Measurements from ENCODE around the gene SLPI. TPM values are rescaled to one million over a fixed set of nuclear protein-coding genes. Genes with fewer than 3 reads are reported as not detected.

Gene SLPI
- total RNA-seq, 6 donors from 2014 or later: 1,039 to 7,285 (median 2,025) TPM

- ATAC-seq (ENCODE audit: low FRiP score in 2 of 2) (no peak), DNase-seq (no peak)
- TF ChIP-seq EP300 (IDR thresholded peaks at IDR 0.05) (no peak), POLR2AphosphoS5 (IDR thresholded peaks at IDR 0.05) (no peak), POLR2A (IDR thresholded peaks at IDR 0.05) (no peak), CTCF (IDR thresholded peaks at IDR 0.05) (no peak)
- Histone ChIP-seq H3K27ac (no peak overlapping the region), H3K27me3 (no peaks in the 10 kb centered on the region), H3K4me1 (peaks cover 17 to 34% (median 25%) of the 10 kb centered on the region in 4 donors), H3K36me3 (no peaks in the 10 kb centered on the region), H3K9me3 (no peaks in the 10 kb centered on the region), H3K4me3 (no peak overlapping the region)
- 87 to 88% methylated on average over 7 of the region's 7 CpGs for WGBS, 2 donors
Observed at GRCh38 chr20:45257711-45258110, 3.3 kb upstream of the SLPI start.

GRCh38 chr20:45257161-45257560, 2.8 kb upstream of the SLPI start:
- TF ChIP-seq POLR2A (IDR thresholded peaks at IDR 0.05): no peak
- DNase-seq (no peak), ATAC-seq (ENCODE audit: low FRiP score in 2 of 2) (no peak)
- Histone ChIP-seq H3K36me3 (no peaks in the 10 kb centered on the region), H3K4me1 (peaks cover 20 to 40% (median 26%) of the 10 kb centered on the region in 4 donors), H3K4me3 (no peak overlapping the region), H3K9me3 (no peaks in the 10 kb centered on the region), H3K27ac (no peak overlapping the region), H3K27me3 (no peaks in the 10 kb centered on the region)
- 92 to 94% methylated on average over 3 of the region's 3 CpGs for WGBS, 2 donors

GRCh38 chr20:45253261-45253660, 1.1 kb downstream of the SLPI start:
- ATAC-seq (ENCODE audit: low FRiP score in 2 of 2) (no peak), DNase-seq (no peak)
- H3K27me3 ChIP-seq: no peaks in the 10 kb centered on the region
- H3K4me3 ChIP-seq: peak overlapping the region in 3 of 4 donors; percentile 45 to 55 (median 48)
- H3K4me1 ChIP-seq: peaks cover 20 to 59% (median 29%) of the 10 kb centered on the region in 4 donors
- H3K27ac ChIP-seq: peak overlapping the region in 3 of 4 donors; percentile 83
- no peaks in the 10 kb centered on the region for H3K9me3 ChIP-seq
- no peak for TF ChIP-seq EP300 (IDR thresholded peaks at IDR 0.05)
- TF ChIP-seq CTCF (IDR thresholded peaks at IDR 0.05): no peak
- TF ChIP-seq POLR2A (IDR thresholded peaks at IDR 0.05): no peak
- no peak for TF ChIP-seq POLR2AphosphoS5 (IDR thresholded peaks at IDR 0.05)
- no peaks in the 10 kb centered on the region for H3K36me3 ChIP-seq
- 70 to 86% methylated on average over 3 to 4 of the region's 4 CpGs for WGBS, 2 donors

GRCh38 chr20:45251884-45252560, 2.3 kb downstream of the SLPI start:
- H3K27me3 ChIP-seq: no peaks in the 10 kb centered on the region
- no peak for TF ChIP-seq EP300 (IDR thresholded peaks at IDR 0.05)
- TF ChIP-seq POLR2AphosphoS5 (IDR thresholded peaks at IDR 0.05): no peak
- TF ChIP-seq CTCF (IDR thresholded peaks at IDR 0.05): no peak
- no peak for TF ChIP-seq POLR2A (IDR thresholded peaks at IDR 0.05)
- H3K36me3 ChIP-seq: no peaks in the 10 kb centered on the region
- H3K4me3 ChIP-seq: peak overlapping the region in 3 of 4 donors; percentile 45 to 55 (median 48)
- no peak for DNase-seq
- H3K9me3 ChIP-seq: no peaks in the 10 kb centered on the region
- peaks cover 20 to 66% (median 30%) of the 10 kb centered on the region in 4 donors for H3K4me1 ChIP-seq
- no peak for ATAC-seq (ENCODE audit: low FRiP score in 2 of 2)
- WGBS, 2 donors: 21 to 28% methylated on average over 5 of the region's 5 CpGs
- peak overlapping the region in 3 of 4 donors; percentile 83 for H3K27ac ChIP-seq

GRCh38 chr20:45248609-45249008, 5.8 kb downstream of the SLPI start:
- H3K9me3 ChIP-seq: no peaks in the 10 kb centered on the region
- no peak overlapping the region for H3K27ac ChIP-seq
- TF ChIP-seq EP300 (IDR thresholded peaks at IDR 0.05): no peak
- TF ChIP-seq POLR2AphosphoS5 (IDR thresholded peaks at IDR 0.05): no peak
- TF ChIP-seq CTCF (IDR thresholded peaks at IDR 0.05): no peak
- TF ChIP-seq POLR2A (IDR thresholded peaks at IDR 0.05): no peak
- no peak for DNase-seq
- no peak for ATAC-seq (ENCODE audit: low FRiP score in 2 of 2)
- H3K4me1 ChIP-seq: peaks cover 0 to 41% (median 10%) of the 10 kb centered on the region in 4 donors
- no peak overlapping the region for H3K4me3 ChIP-seq
- H3K36me3 ChIP-seq: no peaks in the 10 kb centered on the region
- H3K27me3 ChIP-seq: no peaks in the 10 kb centered on the region
